LNCAP (cell line): ENCODE data around the gene TRPM7.

Source experiments
- TF ChIP-seq, protein P1 (sequence below): fragments of 450-650 bp; IDR thresholded peaks from 2 replicates; pipeline ENCODE4 v1.5.1; 2017; ENCODE audit warnings: mild to moderate bottlenecking

The TRPM7 gene

GRCh38 chr15:50652671-50653070, 33.9 kb downstream of the TRPM7 start:
- TF ChIP-seq, protein P1, sequence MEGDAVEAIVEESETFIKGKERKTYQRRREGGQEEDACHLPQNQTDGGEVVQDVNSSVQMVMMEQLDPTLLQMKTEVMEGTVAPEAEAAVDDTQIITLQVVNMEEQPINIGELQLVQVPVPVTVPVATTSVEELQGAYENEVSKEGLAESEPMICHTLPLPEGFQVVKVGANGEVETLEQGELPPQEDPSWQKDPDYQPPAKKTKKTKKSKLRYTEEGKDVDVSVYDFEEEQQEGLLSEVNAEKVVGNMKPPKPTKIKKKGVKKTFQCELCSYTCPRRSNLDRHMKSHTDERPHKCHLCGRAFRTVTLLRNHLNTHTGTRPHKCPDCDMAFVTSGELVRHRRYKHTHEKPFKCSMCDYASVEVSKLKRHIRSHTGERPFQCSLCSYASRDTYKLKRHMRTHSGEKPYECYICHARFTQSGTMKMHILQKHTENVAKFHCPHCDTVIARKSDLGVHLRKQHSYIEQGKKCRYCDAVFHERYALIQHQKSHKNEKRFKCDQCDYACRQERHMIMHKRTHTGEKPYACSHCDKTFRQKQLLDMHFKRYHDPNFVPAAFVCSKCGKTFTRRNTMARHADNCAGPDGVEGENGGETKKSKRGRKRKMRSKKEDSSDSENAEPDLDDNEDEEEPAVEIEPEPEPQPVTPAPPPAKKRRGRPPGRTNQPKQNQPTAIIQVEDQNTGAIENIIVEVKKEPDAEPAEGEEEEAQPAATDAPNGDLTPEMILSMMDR = no peak

DNA sequence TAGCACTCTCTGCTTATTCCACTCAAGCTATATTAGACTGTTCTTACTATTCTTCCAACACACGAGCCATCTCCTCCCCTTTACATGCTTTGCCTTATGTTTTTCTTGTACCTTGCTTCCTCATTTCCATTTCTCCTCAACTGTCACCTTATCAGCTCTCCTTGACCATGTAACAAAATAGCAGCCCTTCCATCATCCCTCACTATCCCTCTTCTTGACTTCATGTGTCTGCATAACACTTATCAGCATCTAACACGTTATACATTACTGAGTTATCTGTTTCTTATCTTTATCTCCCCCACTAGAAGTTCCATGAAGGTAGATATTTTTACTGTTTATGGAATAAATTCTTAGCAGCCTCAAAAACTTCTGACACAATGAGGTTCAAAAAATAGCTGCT, 45.3 kb downstream of the TRPM7 start:
- TF ChIP-seq, protein P1 = no peak

- TF ChIP-seq, protein P1 = no peak
Observed at GRCh38 chr15:50636146-50636545, 50.5 kb downstream of the TRPM7 start.

DNA sequence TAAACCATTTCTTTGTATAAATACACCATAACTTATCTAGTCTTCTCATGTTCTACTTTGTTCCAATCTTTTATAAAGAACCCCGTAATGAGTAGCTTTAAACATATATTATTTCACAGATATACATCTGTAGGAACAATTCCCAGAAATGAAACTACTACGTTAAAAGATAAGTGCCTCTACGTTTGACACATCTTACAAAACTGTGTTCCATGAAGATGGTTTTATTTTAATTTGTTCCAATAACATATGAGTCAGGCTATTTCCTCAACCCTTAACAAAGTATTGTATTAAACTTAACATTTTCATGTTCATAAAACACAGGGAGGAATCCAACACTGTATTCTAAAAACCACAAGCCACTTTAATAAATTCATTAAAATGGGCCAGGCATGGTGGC, 52.9 kb downstream of the TRPM7 start:
- TF ChIP-seq, protein P1 = no peak

- TF ChIP-seq, protein P1 = no peak
Observed at GRCh38 chr15:50628421-50628820, 58.2 kb downstream of the TRPM7 start.

DNA sequence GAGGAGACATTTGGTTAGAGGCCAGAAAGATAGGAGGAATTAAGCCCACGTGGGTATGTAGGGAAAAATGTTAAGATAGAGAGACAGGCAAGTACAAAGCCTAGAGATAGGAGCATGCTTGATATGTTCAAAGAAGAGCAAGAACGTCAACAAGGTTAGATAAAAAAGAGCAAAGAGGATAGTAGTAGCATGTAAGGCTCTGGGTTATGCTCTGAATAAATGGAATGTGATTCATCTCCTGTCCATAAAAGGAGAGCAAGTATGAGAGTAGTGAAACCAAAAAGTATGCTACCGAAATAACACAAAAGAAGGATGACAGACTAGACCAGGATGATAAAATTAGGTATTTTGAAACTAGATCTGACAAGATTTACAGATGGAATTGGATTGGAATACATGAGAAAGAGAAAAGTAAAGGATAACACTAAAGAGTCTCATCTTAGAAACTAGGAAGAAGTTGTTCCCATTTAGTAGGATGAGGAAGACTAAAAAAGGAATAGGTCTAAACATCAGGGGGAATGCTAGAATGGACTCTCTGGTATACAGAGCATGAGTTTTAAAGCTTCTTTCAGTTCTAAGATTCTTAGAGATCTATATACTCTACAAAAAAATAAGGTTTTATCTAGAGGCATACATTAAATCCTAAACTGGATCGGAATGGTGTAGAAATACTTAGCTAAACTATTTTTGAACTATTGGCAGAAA, 59.1 kb downstream of the TRPM7 start:
- TF ChIP-seq, protein P1 = no peak

DNA sequence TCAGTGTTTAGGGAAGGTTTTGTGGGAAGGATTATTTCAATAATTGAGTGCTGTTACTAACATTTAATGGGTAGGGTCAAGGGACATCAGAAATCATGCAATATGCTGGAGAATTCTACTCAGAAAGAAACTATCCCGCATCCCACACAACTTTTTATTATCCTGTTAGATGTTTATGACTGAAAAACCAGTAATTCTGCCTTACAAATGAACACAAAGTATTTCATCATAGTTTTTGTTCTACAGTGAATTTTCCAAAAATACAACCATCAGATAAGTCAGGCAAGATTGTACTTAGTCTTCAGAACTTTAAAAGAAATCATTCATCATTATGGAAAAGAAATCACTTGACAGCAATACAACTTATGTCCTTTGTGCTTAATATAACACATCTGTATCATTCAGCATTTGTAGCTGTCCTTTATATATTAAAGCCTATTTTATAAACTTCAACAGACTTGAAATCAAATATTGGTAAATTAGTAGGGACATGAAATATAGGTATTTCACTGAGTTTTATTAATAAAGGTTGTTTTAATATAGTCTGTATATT, 61.9 kb downstream of the TRPM7 start:
- TF ChIP-seq, protein P1 = no peak
